HG03354 (cell line): ENCODE measurements around the gene SFXN5.
A peak's percentile ranks its signal among the peaks of the same experiment; 100 is the strongest.

Experiments
- ATAC-seq: cut with Tn5 transposase; IDR thresholded peaks from one replicate; pipeline ENCODE4 v1.9.1; 2021; ENCODE audit warnings: mild to moderate bottlenecking; ENCODE audit not compliant: unreplicated experiment, poor library complexity, severe bottlenecking

SFXN5 gene

GRCh38 chr2:73000808-73001570, 70.5 kb downstream of the SFXN5 start:
- no peak for ATAC-seq

GRCh38 chr2:72999729-73000725, 71.5 kb downstream of the SFXN5 start:
- ATAC-seq, result no peak

DNA sequence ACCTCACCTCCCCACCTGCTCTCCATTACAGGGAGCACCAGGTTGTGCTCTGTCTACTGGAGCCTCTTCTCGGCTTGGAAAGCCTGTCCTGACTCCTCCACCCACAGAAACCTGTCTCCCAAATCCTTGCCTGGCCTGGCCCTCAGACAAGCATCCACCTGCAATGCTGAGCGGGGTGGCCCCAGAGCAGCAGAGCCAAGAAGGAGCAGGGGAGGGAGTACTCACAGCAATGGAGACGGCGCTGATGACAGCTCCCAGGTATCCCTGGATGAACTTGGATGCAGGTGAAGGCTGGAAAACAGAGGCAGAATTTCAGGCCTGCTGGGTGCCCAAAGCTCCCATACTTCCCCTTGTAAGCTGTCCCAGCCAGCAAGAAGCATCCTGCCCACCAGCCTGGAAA, 72.8 kb downstream of the SFXN5 start:
- ATAC-seq, result no peak

DNA sequence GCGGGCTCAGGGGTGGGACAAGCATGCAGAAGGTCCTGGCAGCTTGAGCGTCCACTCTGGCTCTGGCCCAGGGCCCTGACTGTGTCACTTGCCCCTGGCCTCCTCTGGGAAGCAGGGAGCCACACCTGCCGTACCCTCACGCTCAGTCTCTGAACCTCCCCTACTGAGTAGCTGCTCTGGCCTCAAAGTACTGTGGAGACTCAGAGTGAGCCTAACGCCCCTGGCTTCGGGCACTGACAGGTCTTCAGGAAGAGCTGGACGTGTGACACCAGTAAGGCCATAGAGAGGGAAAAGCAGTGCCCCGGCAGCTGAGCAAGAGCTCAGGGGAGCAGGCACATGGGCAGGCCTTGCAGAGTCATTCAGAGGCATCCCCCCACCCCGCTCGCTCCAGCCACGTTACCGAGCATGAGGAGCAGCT, 73.3 kb downstream of the SFXN5 start:
- ATAC-seq, result no peak

GRCh38 chr2:72996117-72996502, 75.4 kb downstream of the SFXN5 start:
- ATAC-seq, result no peak

DNA sequence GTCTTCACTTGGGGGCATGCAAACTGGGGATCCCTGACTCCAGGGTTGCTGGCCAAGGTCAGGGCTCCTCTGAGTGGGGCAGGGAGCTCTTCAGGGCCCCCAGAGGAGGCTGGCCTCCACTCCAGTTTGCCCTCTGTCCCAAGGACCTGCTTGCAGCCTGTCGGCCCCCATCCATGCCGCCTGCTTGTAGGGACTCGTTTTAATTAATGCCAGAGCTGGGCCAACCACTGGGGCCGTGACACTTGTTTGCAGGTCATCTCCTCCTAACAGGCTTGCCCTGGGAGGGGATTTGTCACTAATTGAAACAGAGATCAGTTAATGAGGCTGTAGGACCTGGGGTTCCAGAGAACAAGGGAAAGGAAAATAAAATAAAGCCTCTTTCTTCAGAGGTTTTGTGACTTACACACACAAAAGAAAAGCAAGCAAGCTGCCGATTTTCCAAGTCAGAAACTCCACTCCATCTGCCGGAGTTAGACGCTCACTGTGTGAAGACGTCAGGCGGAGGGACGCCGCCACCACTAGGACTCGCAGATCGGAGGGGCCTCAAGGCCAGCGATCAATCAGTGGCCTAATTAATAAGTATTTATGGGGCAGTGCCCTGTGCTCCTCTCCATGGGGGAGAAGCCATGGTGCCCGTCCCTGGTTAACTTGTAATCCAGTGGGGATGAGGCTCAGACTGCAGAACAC, 75.9 kb downstream of the SFXN5 start:
- ATAC-seq, result no peak

- ATAC-seq, result no peak
Observed at GRCh38 chr2:72994991-72995380, 76.5 kb downstream of the SFXN5 start.

DNA sequence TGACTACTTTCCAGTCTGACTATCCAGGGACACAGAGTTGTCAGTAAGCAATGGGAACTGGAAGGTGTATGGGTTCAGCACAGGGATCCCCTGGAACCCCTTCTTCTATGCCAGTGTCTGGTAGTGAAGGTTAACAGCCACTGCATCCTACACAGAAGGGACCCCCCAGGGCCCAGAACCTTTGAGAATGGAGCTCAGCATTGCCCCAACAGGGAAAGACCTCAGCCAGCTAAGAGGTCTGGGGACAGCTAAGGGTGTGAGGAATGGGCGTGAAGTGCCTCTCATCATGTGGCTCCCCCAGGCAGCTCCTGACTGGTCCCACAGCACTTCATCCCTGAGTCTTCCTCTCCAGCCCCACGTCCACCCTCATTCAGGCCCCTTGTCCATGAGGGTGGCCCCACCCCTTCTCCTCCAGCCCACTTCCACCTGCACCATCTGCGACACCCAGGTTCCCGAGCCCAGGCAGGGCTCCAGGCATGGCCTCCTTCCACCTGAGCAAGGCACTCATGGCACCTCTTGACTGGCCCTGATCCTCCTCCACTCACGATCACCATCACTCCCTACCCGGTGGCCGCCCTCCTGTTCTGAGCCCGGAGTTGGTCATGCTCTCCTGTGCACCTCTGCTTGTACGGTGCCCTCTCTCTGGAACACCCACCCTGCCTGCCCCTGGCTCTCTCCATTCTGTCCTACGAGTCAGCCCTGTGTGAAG, 77.1 kb downstream of the SFXN5 start:
- ATAC-seq, result no peak

GRCh38 chr2:72993933-72994280, 77.6 kb downstream of the SFXN5 start:
- no peak for ATAC-seq

DNA sequence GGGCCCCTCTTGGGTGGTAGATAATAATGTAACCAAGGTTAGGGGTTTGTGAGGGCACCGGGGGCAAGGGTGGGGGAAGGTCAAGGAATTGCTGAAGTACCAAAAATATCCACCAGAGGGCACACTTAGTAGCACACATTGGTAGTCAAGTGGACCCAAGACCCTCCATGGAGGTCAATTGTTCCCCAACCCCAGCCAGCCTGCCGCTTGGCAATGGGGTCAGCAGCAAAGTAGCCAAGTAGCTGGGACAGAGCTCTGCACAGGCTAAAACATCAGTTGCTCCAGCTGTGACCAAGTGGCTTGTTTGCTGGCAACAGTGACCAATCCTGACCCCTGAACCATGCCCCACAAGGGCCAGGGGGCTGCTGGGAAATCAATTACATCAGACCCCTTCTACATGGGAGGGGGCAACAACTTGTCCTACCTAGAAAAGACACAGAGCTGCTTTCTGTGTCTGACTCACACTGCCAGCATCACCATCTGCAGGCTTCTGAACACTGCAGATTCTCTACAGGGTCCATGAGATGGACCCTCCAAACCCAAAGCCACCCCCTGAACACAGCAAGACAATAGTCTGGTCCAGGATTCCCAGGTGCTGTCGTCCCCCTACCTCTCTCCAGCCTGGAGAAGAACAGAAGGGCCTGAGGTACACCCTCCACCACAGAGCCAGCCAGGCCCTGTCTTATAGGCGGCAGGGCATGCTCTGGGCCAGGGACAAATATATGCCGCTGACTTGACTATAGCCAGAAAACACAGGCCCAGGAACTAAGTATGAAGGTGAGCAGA, 78.2 kb downstream of the SFXN5 start:
- ATAC-seq, result peak; percentile 58

GRCh38 chr2:72992734-72993102, 78.8 kb downstream of the SFXN5 start:
- no peak for ATAC-seq

GRCh38 chr2:72991980-72992733, 79.4 kb downstream of the SFXN5 start:
- ATAC-seq, result no peak

DNA sequence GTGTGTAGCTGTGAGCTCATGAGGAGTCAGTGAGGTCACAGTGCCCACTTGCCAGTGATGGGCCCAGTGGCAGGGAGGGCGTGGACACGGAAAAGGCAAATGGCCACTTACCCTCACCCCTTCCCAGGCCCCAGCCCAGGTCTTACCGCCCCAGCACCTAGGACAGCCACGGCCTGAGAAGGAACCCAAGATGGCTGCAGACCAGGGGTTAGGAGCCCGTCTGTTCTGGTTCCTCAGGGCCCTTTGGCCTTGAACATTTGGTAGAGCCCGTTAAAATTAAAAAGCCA, 80.1 kb downstream of the SFXN5 start:
- no peak for ATAC-seq

DNA sequence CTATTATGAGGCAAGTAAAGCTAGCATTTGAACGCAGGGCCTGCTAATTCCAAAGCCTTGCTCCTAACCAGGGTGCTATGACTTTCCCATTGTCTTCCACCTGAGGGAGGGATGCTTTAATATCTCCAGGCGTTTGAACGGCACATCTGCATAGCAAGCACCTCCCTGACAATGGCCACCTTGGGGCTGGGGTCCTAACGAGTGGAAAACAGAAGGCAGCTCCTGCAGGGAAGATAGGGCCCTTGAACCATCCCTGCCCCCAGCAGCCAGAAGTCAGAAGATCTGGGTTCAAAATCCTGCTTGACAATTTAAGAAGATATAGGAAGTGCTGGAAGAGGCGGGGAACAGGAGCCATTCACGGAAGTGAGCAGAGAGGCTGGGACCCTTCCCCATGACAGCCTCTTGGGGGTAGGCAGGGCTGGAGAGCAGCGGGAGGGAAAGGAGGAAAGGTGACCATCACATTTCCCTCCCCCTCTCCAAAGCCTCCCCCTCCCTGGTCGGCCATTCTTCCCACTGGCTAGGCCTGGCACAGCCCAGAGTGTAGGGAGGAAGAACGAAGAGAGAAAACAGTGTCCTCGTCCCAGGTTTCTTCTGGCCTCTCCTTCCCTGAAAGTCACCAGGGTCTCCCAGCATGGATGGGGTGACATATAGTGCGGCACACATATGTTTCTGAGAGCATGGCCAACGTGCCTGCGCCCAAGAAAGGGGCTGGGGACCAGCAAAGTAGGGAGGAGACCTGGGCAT, 80.6 kb downstream of the SFXN5 start:
- no peak for ATAC-seq

DNA sequence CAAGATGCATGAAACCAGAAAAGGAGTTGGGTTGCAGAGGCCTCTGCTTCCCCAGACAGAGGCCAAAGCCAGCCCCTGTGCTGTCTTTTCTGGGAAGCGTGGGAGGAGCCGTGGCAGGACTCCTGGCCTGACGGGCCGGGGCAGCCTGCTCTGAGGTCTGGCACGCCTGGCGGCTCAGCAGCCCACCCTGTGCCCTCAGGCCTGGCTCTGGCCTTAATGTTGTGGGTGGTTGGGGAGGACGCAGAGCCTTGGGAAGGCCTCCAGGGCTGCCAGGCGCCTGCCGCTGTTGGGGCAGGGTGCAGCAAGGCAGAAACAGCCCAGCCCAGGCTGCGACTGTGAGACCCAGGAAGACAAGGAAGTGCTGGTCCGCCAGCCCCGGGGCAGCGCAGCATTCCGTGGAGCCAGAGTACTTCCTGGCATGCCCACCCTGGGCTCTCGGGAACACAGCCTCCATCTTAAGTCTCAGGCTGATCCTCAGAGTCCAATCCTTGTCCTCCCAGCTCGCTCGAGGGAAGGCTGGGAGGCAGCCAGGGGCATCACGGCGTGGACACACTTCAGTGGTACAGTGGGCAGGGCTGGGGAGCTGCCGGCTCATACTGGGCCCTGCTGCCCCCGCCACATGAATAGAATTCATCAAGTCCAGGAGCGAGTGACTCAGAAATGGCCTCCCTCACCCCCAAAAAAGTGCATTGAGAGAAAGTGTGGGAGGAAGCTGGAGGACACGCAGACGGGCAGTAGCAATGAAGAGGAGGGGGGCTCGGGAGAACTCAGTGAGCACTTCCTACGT, 81.5 kb downstream of the SFXN5 start:
- ATAC-seq, result no peak

DNA sequence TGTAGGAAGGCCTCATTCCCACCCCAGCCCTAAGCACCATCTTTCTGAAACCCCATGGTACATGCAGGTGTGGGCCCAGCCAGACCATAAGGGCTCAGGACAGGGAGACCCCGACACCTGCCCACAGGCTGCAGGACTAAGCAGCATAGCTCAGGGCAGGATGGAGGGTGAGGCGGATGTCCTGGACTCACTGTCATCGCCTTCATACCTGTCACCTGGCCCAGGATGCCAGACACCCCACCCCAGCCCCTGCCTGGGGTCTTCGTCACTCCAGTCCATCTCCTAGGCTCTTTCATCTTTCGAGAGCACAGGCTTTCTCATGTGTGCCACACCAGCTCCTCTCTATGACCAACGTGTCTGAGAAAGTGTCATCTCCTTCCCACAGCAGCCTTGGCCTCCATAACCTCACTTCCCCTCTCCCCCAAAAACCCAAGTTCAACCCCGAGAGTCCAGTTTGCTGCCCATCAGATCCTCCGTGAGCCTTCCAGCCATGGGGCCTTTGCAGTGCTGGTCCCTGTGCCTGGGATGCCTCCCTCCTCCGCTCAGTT, 82.7 kb downstream of the SFXN5 start:
- no peak for ATAC-seq

- ATAC-seq, result no peak
Observed at GRCh38 chr2:72988041-72988440, 83.5 kb downstream of the SFXN5 start.
